DOHH2 (cell line): Measurements from ENCODE around the gene DSCAM.

Experiments
- H3F3A ChIP-seq: fragments of 200-600 bp; sonication (generic), shearing (Covaris generic); 2 replicates; pipeline ENCODE4 v1.6.0; 2016; ENCODE audit warnings: antibody characterized with exemption, mild to moderate bottlenecking; ENCODE audit not compliant: control insufficient read depth, insufficient read depth
- H3K27ac ChIP-seq: fragments of 200-600 bp; sonication (generic); 2 replicates; pipeline ENCODE4 v1.5.1; 2014; ENCODE audit warnings: low read depth, mild to moderate bottlenecking, low read length, moderate library complexity
- H3K27me3 ChIP-seq: fragments of 200-600 bp; sonication (generic); 2 replicates; pipeline ENCODE4 v1.6.1; 2014; ENCODE audit warnings: mild to moderate bottlenecking, low read length, mixed read lengths; ENCODE audit not compliant: control insufficient read depth
- H3K36me3 ChIP-seq: fragments of 200-600 bp; sonication (generic); 2 replicates; pipeline ENCODE4 v1.6.1; 2014; ENCODE audit warnings: mild to moderate bottlenecking, low read length, moderate library complexity, mixed read lengths; ENCODE audit not compliant: control insufficient read depth
- H3K4me1 ChIP-seq: fragments of 200-600 bp; sonication (generic); 2 replicates; pipeline ENCODE4 v1.6.1; 2014; ENCODE audit warnings: mild to moderate bottlenecking, low read length, mixed read lengths; ENCODE audit not compliant: control insufficient read depth
- H3K4me2 ChIP-seq: fragments of 200-600 bp; sonication (generic); 2 replicates; pipeline ENCODE4 v1.6.0; 2014; ENCODE audit warnings: mild to moderate bottlenecking, low read length, moderate library complexity
- H3K4me3 ChIP-seq: fragments of 200-600 bp; sonication (generic); 2 replicates; pipeline ENCODE4 v1.5.1; 2014; ENCODE audit warnings: mild to moderate bottlenecking, low read length, mixed read lengths
- H3K79me2 ChIP-seq: fragments of 200-600 bp; sonication (generic); 2 replicates; pipeline ENCODE4 v1.6.1; 2014; ENCODE audit warnings: mild to moderate bottlenecking, low read length, mixed read lengths; ENCODE audit not compliant: control insufficient read depth
- H3K9me2 ChIP-seq: fragments of 200-600 bp; sonication (generic); replicated peaks from 2 replicates; pipeline ENCODE4 v1.6.1; 2014; ENCODE audit warnings: mild to moderate bottlenecking, low read length, mixed read lengths; ENCODE audit not compliant: control insufficient read depth
- H3K9me3 ChIP-seq: fragments of 200-600 bp; sonication (generic); 2 replicates; pipeline ENCODE4 v1.6.1; 2014; ENCODE audit warnings: antibody characterized with exemption, low read length, mixed read lengths; ENCODE audit not compliant: control insufficient read depth, insufficient read depth
- H4K20me1 ChIP-seq: fragments of 200-600 bp; sonication (generic); 2 replicates; pipeline ENCODE4 v1.6.0; 2014; ENCODE audit warnings: low read depth, mild to moderate bottlenecking, antibody characterized with exemption, low read length, moderate library complexity; ENCODE audit not compliant: control insufficient read depth, insufficient read depth
- EZH2phosphoT487 ChIP-seq: fragments of 200-600 bp; sonication (generic); IDR thresholded peaks from 2 replicates; pipeline ENCODE4 v1.6.1; 2017; ENCODE audit warnings: borderline replicate concordance, mild to moderate bottlenecking, antibody characterized with exemption, low read length, moderate library complexity, mixed read lengths
- TF ChIP-seq, protein P1 (sequence below): fragments of 200-600 bp; sonication (generic); IDR thresholded peaks from one replicate; pipeline ENCODE4 v1.5.1; 2014; ENCODE audit warnings: antibody characterized with exemption, mild to moderate bottlenecking, low read depth, low read length; ENCODE audit not compliant: poor library complexity, severe bottlenecking

DSCAM gene

DNA sequence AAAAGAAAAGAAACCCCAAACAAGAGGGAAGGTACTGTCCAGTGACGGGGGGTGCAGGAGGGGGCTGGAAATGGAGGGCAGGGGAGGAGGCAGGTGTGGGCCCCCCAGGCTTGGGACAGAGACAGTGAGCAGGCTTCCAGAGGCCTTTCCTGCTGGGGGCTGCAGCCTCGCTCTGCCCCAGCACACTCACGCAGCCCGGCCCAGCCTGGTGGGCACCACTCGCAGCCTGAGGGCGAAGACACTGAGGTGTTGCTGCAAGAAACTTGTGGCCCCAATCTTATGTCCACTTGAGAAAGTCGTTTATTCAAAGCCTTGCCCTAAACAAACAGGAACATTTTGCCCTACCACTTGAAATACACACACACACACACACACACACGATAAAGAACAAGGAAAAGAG, 705.3 kb downstream of the DSCAM start:
- H3K9me3 ChIP-seq, result no peaks in the 10 kb centered on the region
- no peak overlapping the region for H3K4me3 ChIP-seq
- no peaks in the 10 kb centered on the region for H3K27me3 ChIP-seq
- no peaks in the 10 kb centered on the region for H3K79me2 ChIP-seq
- no peak overlapping the region for H3K4me2 ChIP-seq
- no peaks in the 10 kb centered on the region for H3K9me2 ChIP-seq
- H3K36me3 ChIP-seq, result no peaks in the 10 kb centered on the region
- H3K4me1 ChIP-seq, result no peaks in the 10 kb centered on the region
- no peak for TF ChIP-seq EZH2phosphoT487
- TF ChIP-seq, protein P1, sequence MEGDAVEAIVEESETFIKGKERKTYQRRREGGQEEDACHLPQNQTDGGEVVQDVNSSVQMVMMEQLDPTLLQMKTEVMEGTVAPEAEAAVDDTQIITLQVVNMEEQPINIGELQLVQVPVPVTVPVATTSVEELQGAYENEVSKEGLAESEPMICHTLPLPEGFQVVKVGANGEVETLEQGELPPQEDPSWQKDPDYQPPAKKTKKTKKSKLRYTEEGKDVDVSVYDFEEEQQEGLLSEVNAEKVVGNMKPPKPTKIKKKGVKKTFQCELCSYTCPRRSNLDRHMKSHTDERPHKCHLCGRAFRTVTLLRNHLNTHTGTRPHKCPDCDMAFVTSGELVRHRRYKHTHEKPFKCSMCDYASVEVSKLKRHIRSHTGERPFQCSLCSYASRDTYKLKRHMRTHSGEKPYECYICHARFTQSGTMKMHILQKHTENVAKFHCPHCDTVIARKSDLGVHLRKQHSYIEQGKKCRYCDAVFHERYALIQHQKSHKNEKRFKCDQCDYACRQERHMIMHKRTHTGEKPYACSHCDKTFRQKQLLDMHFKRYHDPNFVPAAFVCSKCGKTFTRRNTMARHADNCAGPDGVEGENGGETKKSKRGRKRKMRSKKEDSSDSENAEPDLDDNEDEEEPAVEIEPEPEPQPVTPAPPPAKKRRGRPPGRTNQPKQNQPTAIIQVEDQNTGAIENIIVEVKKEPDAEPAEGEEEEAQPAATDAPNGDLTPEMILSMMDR, result no peak
- no peak overlapping the region for H3K27ac ChIP-seq
- no peaks in the 10 kb centered on the region for H3F3A ChIP-seq
- no peaks in the 10 kb centered on the region for H4K20me1 ChIP-seq

DNA sequence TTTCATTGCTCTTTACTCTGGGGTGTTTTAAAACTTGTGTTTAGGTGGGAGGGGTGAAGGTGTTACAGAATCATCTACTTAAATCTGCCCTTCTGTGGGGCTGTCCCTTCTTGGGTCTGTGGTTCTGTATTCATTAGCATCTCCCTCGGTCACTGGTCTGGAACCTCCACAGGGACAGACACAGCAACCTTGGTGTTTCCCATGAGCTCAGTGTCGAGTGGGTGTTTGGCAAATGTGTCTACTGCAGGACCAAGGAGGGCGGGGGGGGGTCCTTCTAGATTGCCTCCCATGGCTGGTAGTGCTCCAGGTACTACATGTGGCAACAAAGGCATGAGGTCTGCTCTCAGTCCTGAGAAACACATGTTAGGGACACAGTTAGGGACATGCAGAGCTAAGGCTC, 706.3 kb downstream of the DSCAM start:
- Histone ChIP-seq H3K27me3 (no peaks in the 10 kb centered on the region), H3K9me2 (no peaks in the 10 kb centered on the region), H3K4me3 (no peak overlapping the region), H3K4me2 (no peak overlapping the region), H3K9me3 (no peaks in the 10 kb centered on the region), H3K36me3 (no peaks in the 10 kb centered on the region), H3K79me2 (no peaks in the 10 kb centered on the region), H3F3A (no peaks in the 10 kb centered on the region), H3K4me1 (no peaks in the 10 kb centered on the region), H3K27ac (no peak overlapping the region), H4K20me1 (no peaks in the 10 kb centered on the region)
- TF ChIP-seq EZH2phosphoT487, result no peak
- TF ChIP-seq, protein P1, result no peak

DNA sequence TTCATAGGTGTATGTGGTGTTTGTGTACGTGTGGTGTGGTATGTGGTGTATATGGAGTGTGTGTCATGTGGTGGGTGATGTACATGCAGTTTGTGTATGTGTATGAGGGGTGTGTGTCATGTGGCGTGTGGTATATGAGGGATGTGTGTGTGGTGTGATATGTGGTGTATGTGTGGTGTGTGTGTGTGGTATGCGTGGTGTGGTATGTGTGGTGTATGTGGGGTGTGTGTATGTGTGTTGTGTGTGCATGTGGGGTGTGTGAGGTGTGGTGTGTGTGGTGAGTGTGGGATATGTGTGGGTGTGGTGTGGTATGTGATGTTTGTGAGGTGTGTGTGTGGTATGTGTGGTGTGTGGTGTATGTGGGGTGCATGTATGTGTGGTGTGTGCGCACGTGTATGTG, 707.3 kb downstream of the DSCAM start:
- Histone ChIP-seq H3K4me2 (no peak overlapping the region), H4K20me1 (no peaks in the 10 kb centered on the region), H3K79me2 (no peaks in the 10 kb centered on the region), H3K36me3 (no peaks in the 10 kb centered on the region), H3K9me3 (no peaks in the 10 kb centered on the region), H3K4me1 (no peaks in the 10 kb centered on the region), H3K9me2 (no peaks in the 10 kb centered on the region), H3F3A (no peaks in the 10 kb centered on the region), H3K4me3 (no peak overlapping the region), H3K27ac (no peak overlapping the region), H3K27me3 (no peaks in the 10 kb centered on the region)
- TF ChIP-seq, protein P1, result no peak
- TF ChIP-seq EZH2phosphoT487, result no peak

DNA sequence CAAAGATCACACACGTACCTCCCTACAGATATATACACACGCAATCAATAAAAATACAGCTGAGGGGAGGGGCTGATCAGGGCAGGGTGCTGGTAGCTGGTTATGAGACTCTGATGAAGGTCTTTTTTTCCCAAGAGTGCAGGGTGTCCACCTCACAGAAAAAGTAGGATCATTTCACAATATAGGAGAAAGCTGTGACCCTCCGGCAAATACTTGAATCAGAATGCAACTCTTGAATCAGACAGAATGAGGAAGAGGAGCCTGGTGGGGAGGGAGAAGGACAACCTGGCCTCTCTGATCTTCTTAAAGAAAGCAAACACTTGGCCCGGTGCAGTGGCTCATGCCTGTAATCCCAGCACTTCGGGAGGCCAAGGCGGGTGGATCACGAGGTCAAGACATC, 710.4 kb downstream of the DSCAM start:
- Histone ChIP-seq H3K4me2 (no peak overlapping the region), H3K9me3 (no peaks in the 10 kb centered on the region), H3K9me2 (no peaks in the 10 kb centered on the region), H3F3A (no peaks in the 10 kb centered on the region), H3K79me2 (no peaks in the 10 kb centered on the region), H3K27ac (no peak overlapping the region), H3K36me3 (no peaks in the 10 kb centered on the region), H3K27me3 (no peaks in the 10 kb centered on the region), H4K20me1 (no peaks in the 10 kb centered on the region), H3K4me3 (no peak overlapping the region), H3K4me1 (no peaks in the 10 kb centered on the region)
- TF ChIP-seq, protein P1, result no peak
- TF ChIP-seq EZH2phosphoT487, result no peak
